IMR-90 (cell line): ENCODE data around the gene SINHCAF. TPM values are rescaled to one million over a fixed set of nuclear protein-coding genes. Genes with fewer than 3 reads are reported as not detected.

Experiments
- ATAC-seq: fragments of 200-7000 bp; cut with Tn5 transposase; 2 replicates; pipeline ENCODE4 v1.9.1; 2020; ENCODE audit warnings: low read depth, mild to moderate bottlenecking, moderate library complexity
- BruUV-seq: library from RNA; stranded (reverse); fragments of 400-500 nt; replicated peaks from 2 replicates; lab custom pipeline; 2021; lab: Mats Ljungman, UMichigan
- CTCF ChIA-PET: fragments of 300-600 bp; formaldehyde crosslinking; extraction: SDS; loops from one replicate; lab custom pipeline; 2021; ENCODE audit warnings: antibody characterized with exemption; lab: Yijun Ruan, JAX
- POLR2A ChIA-PET: fragments of 300-600 bp; sonication (Branson Sonifier 250); formaldehyde crosslinking; loops from one replicate; lab custom pipeline; 2022; ENCODE audit warnings: antibody characterized with exemption; ENCODE audit not compliant: unreplicated experiment; lab: Charles Lee
- DNase-seq: peaks from one replicate; pipeline ENCODE4 v3.0.0; 2013
- H2AFZ ChIP-seq: replicated peaks from 2 replicates; pipeline ENCODE3; 2013; ENCODE audit warnings: low read length, mild to moderate bottlenecking; ENCODE audit not compliant: poor library complexity
- H2AK5ac ChIP-seq: 2 replicates; pipeline ENCODE4 v1.6.1; 2013; ENCODE audit warnings: low read depth, low read length, inconsistent platforms
- H2AK9ac ChIP-seq: replicated peaks from 2 replicates; pipeline ENCODE3; 2013; ENCODE audit warnings: mild to moderate bottlenecking, low read depth, low read length, moderate library complexity; ENCODE audit not compliant: poor library complexity
- H2BK120ac ChIP-seq: 2 replicates; pipeline ENCODE4 v1.6.1; 2013; ENCODE audit warnings: low read depth, low read length, inconsistent platforms
- H2BK15ac ChIP-seq: 3 replicates; pipeline ENCODE4 v1.6.1; 2013; ENCODE audit warnings: low read depth, low read length, inconsistent platforms
- H2BK20ac ChIP-seq: 2 replicates; pipeline ENCODE4 v1.6.1; 2013; ENCODE audit warnings: low read depth, mild to moderate bottlenecking, inconsistent platforms, low read length, moderate library complexity
- H2BK5ac ChIP-seq: 2 replicates; pipeline ENCODE4 v1.6.1; 2013; ENCODE audit warnings: mild to moderate bottlenecking, low read depth, low read length, inconsistent platforms; ENCODE audit not compliant: poor library complexity, severe bottlenecking
- H3K14ac ChIP-seq: replicated peaks from 2 replicates; pipeline ENCODE4 v1.6.1; 2013; ENCODE audit warnings: low read depth, low read length, inconsistent platforms
- H3K18ac ChIP-seq: 2 replicates; pipeline ENCODE4 v1.6.1; 2013; ENCODE audit warnings: low read depth, low read length, control low read depth
- H3K23ac ChIP-seq: 2 replicates; pipeline ENCODE4 v1.6.1; 2013; ENCODE audit warnings: low read depth, low read length, inconsistent platforms
- H3K27ac ChIP-seq: 2 replicates; pipeline ENCODE4 v1.5.1; 2013; ENCODE audit warnings: mild to moderate bottlenecking, control low read depth, low read length; ENCODE audit not compliant: insufficient read depth
- H3K27me3 ChIP-seq: 2 replicates; pipeline ENCODE4 v1.6.1; 2013; ENCODE audit warnings: low read length; ENCODE audit not compliant: control insufficient read depth, insufficient read depth
- H3K36me3 ChIP-seq: 2 replicates; pipeline ENCODE4 v1.6.1; 2013; ENCODE audit warnings: low read length, mixed read lengths; ENCODE audit not compliant: control insufficient read depth, insufficient read depth
- H3K4ac ChIP-seq: 2 replicates; pipeline ENCODE4 v1.6.1; 2013; ENCODE audit warnings: low read depth, low read length, inconsistent platforms
- H3K4me1 ChIP-seq: 2 replicates; pipeline ENCODE4 v1.6.1; 2013; ENCODE audit warnings: low read length, mixed read lengths; ENCODE audit not compliant: control insufficient read depth, insufficient read depth
- H3K4me2 ChIP-seq: 2 replicates; pipeline ENCODE4 v1.6.1; 2013; ENCODE audit warnings: low read depth, mild to moderate bottlenecking, control low read depth, low read length, moderate library complexity
- H3K4me3 ChIP-seq: 2 replicates; pipeline ENCODE4 v1.5.1; 2013; ENCODE audit warnings: low read depth, mild to moderate bottlenecking, control low read depth, low read length, moderate library complexity; ENCODE audit not compliant: insufficient read depth
- H3K56ac ChIP-seq: 2 replicates; pipeline ENCODE4 v1.6.1; 2013; ENCODE audit warnings: low read length, inconsistent platforms; ENCODE audit not compliant: insufficient read depth; ENCODE audit errors: extremely low read depth
- H3K79me1 ChIP-seq, 2 experiments: 2 replicates each; pipeline ENCODE4 v1.6.1; 2013; ENCODE audit warnings: low read length in 2 of 2, inconsistent platforms in 1 of 2, low read depth in 1 of 2
- H3K9ac ChIP-seq: 2 replicates; pipeline ENCODE4 v1.6.1; 2013; ENCODE audit warnings: low read depth, low read length, control low read depth
- H3K9me1 ChIP-seq: 2 replicates; pipeline ENCODE4 v1.6.1; 2013; ENCODE audit warnings: low read length, inconsistent platforms; ENCODE audit not compliant: insufficient read depth
- H3K9me3 ChIP-seq: 2 replicates; pipeline ENCODE4 v1.6.1; 2013; ENCODE audit warnings: low read length; ENCODE audit not compliant: control insufficient read depth, insufficient read depth
- H4K20me1 ChIP-seq: 2 replicates; pipeline ENCODE4 v1.6.1; 2013; ENCODE audit warnings: low read length, inconsistent platforms; ENCODE audit not compliant: insufficient read depth
- H4K5ac ChIP-seq: 2 replicates; pipeline ENCODE4 v1.6.1; 2013; ENCODE audit warnings: mild to moderate bottlenecking, low read depth, low read length, control low read depth
- H4K8ac ChIP-seq, 2 experiments: 2 replicates each; pipeline ENCODE4 v1.6.1; 2013; ENCODE audit warnings: low read depth in 2 of 2, low read length in 2 of 2, control low read depth in 1 of 2, inconsistent platforms in 1 of 2
- H4K91ac ChIP-seq: 2 replicates; pipeline ENCODE4 v1.6.1; 2013; ENCODE audit warnings: low read depth, low read length, inconsistent platforms; ENCODE audit not compliant: insufficient read depth
- FOS ChIP-seq: fragments of 150-350 bp; IDR thresholded peaks from 2 replicates; pipeline ENCODE4 v1.6.1; 2016; ENCODE audit warnings: low read depth, low read length
- MAFK ChIP-seq: IDR thresholded peaks from 2 replicates; pipeline ENCODE4 v1.6.1; 2012; ENCODE audit warnings: low read depth, low read length, improper control_type of control experiment
- WGBS, 2 experiments: methylation state at CpG; one replicate each; pipeline versions ENCODE4 v1.1.5 to v1.1.7; 2013; ENCODE audit warnings: missing lambda C conversion rate in 2 of 2; ENCODE audit not compliant: insufficient read length in 1 of 2; ENCODE audit errors: extremely low coverage in 2 of 2; 5-methylcytosine and 5-hydroxymethylcytosine counted together
- dilution Hi-C: fragments of 300-500 bp; cut with HindIII; formaldehyde crosslinking; loops from one replicate; pipeline ENCODE4 v1.14.3; 2018; ENCODE audit warnings: low sequenced_read_pairs; ENCODE audit not compliant: unreplicated experiment
- in situ Hi-C: fragments of 300-500 bp; cut with MboI; formaldehyde crosslinking; loops from 3 replicates; pipeline ENCODE4 v1.14.3; 2019; ENCODE audit warnings: low sequenced_read_pairs, inconsistent platforms, mixed read lengths
- intact Hi-C: fragments of 100-400 bp; cut with micrococcal nuclease; formaldehyde crosslinking; loops from 2 replicates; pipeline ENCODE4 v1.10.0; 2022
- polyA plus RNA-seq, 3 experiments: library from polyadenylated mRNA; depleted of rRNA; stranded (reverse); fragments of >200 nt; gene quantifications; 2 replicates each; pipeline ENCODE4 v1.2.3, GENCODE V29; 2012; ENCODE audit warnings: low replicate concordance in 1 of 3
- total RNA-seq: library from RNA; depleted of rRNA; stranded (reverse); fragments of >200 nt; gene quantifications from 2 replicates; pipeline ENCODE4 v1.2.3, GENCODE V29; 2012
- TF ChIP-seq, protein P1 (sequence below): fragments of 150-350 bp; IDR thresholded peaks from 2 replicates; pipeline ENCODE4 v1.6.1; 2017; ENCODE audit warnings: mild to moderate bottlenecking, antibody characterized with exemption, low read length, low read depth
- TF ChIP-seq, protein P2 (sequence below): fragments of 150-350 bp; IDR thresholded peaks from 2 replicates; pipeline ENCODE4 v1.6.1; 2016; ENCODE audit warnings: low read depth, mild to moderate bottlenecking, low read length, moderate library complexity, borderline replicate concordance

Gene SINHCAF
- total and polyA plus RNA-seq, 2 of the 4 experiments (the other 2 are of a cell fraction) = 21.6 to 30.8 TPM

DNA sequence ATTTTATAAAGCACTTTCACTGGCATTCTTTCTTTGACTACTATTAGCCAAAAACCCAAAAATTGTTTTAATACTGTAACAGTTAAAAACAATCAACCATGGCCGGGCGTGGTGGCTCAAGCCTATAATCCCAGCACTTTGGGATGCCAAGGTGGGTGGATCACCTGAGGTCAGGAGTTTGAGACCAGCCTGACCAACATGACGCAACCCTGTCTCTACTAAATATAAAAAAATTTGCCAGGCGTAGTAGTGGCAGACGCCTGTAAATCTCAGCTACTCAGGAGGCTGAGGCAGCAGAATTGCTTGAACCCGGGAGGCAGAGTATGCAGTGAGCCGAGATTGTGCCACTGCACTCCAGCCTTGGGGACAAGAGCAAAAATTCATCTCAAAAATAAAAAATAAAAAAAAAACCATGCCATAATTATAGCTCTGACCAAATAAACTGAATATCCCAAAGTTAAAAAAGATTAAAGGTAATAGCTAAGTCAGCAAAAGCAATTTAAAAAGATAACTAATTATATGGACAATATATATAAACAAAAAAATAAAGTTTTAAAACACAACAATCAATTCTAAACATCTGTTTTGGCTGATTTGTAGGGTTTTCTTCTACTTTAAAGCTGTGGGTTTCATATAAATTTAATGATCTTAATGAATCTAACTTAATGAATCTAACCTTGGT is 10.0 kb downstream of the SINHCAF start:
- no peaks in the 10 kb centered on the region for H3K9me3 ChIP-seq
- H2BK20ac ChIP-seq = no peak overlapping the region
- no peak for ATAC-seq
- H2BK120ac ChIP-seq = no peak overlapping the region
- peaks cover 48% of the 10 kb centered on the region for H4K20me1 ChIP-seq
- no peak overlapping the region for H2BK5ac ChIP-seq
- no peak overlapping the region for H2AK5ac ChIP-seq
- no peak overlapping the region for H3K18ac ChIP-seq
- H3K27me3 ChIP-seq = no peaks in the 10 kb centered on the region
- H2AK9ac ChIP-seq = no peak overlapping the region
- H3K14ac ChIP-seq = no peak overlapping the region
- in situ Hi-C loops (no loop called here), intact Hi-C loops (no loop called here), dilution Hi-C loops (no loop called here)
- H4K5ac ChIP-seq = no peak overlapping the region
- H3K9me1 ChIP-seq = peaks cover 2% of the 10 kb centered on the region; the same call in 1 of the 2 replicates
- no peak overlapping the region for H3K56ac ChIP-seq
- no peak for DNase-seq
- no peak overlapping the region for H2AFZ ChIP-seq
- ChIA-PET CTCF (interaction anchor here (0.6 kb wide), 1 partner anchor 24 kb away, joined by 4 read pairs; no protein-coding TSS in a partner anchor), POLR2A (no interaction called here)
- H3K4me1 ChIP-seq = peaks cover 4% of the 10 kb centered on the region
- TF ChIP-seq MAFK (peak; percentile 36), FOS (no peak)
- TF ChIP-seq, protein P1, sequence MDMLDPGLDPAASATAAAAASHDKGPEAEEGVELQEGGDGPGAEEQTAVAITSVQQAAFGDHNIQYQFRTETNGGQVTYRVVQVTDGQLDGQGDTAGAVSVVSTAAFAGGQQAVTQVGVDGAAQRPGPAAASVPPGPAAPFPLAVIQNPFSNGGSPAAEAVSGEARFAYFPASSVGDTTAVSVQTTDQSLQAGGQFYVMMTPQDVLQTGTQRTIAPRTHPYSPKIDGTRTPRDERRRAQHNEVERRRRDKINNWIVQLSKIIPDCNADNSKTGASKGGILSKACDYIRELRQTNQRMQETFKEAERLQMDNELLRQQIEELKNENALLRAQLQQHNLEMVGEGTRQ = no peak
- TF ChIP-seq, protein P2, sequence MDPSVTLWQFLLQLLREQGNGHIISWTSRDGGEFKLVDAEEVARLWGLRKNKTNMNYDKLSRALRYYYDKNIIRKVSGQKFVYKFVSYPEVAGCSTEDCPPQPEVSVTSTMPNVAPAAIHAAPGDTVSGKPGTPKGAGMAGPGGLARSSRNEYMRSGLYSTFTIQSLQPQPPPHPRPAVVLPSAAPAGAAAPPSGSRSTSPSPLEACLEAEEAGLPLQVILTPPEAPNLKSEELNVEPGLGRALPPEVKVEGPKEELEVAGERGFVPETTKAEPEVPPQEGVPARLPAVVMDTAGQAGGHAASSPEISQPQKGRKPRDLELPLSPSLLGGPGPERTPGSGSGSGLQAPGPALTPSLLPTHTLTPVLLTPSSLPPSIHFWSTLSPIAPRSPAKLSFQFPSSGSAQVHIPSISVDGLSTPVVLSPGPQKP = no peak
- H4K8ac ChIP-seq = no peak overlapping the region
- no peak overlapping the region for H3K27ac ChIP-seq
- no peak overlapping the region for H2BK15ac ChIP-seq
- no peak overlapping the region for H3K4ac ChIP-seq
- no peak overlapping the region for H3K23ac ChIP-seq
- H3K9ac ChIP-seq = no peak overlapping the region
- H3K4me3 ChIP-seq = no peak overlapping the region
- no CpG with 5 or more reads among the region's 7 CpGs for WGBS, 2 experiments
- no peak overlapping the region for H3K4me2 ChIP-seq
- no peak overlapping the region for H4K91ac ChIP-seq
- H3K36me3 ChIP-seq = no peaks in the 10 kb centered on the region
- BruUV-seq = no TSS peak
- peaks cover 19 to 62% of the 10 kb centered on the region in 2 experiments for H3K79me1 ChIP-seq
